NT2/D1 (cell line): ENCODE data around the gene POLR2C.

Experiments used
- YY1 ChIP-seq: IDR thresholded peaks from 2 replicates; pipeline ENCODE4 v1.6.1; 2011; ENCODE audit not compliant: insufficient read length, insufficient read depth
- ZNF274 ChIP-seq: IDR thresholded peaks from 2 replicates; pipeline ENCODE4 v1.6.1; 2011; ENCODE audit warnings: mild to moderate bottlenecking, low read depth, low read length

- no peak for TF ChIP-seq YY1
- no peak for TF ChIP-seq ZNF274
Observed at GRCh38 chr16:57432989-57433388, 29.5 kb upstream of the POLR2C start.
